ENCODE results near the gene ME1. TPM values are rescaled to one million over a fixed set of nuclear protein-coding genes. Genes with fewer than 3 reads are reported as not detected.

ME1 gene
- total RNA-seq, 1 experiment from 2014 or later, result 40.5 TPM

DNA sequence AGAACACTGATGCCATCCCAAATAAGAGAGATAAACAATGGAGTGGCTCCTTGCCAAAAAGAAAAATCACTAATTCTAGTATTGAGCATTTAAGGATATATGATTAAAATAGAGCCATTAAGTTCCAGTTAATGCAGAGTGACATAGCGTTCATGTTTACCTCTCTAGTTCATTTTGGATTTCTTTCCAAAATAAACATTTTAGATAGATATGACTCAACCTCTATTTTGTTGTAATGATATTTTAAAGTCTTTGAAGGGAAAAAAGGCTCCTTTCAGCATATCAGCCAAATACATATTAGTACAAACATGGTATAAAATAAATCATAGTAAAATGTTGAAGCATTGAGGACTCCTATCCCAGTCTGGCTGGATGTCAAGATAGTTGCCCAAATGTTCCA, 204.3 kb downstream of the ME1 start:
- POLR2A ChIA-PET, result no interaction called here
- peaks cover 0 to 10% of the 10 kb centered on the region in 2 experiments; a peak in 1 of 4 replicates for H3K4me1 ChIP-seq (ENCODE audit: control insufficient read depth in 1 of 2, insufficient read depth in 2 of 2, low read length in 2 of 2)
- no peak for DNase-seq (ENCODE audit: low read depth, low spot score)

More for the DNA sequence above, 204.3 kb downstream of the ME1 start:
- BruUV-seq (replicated peaks), result no TSS peak
- Histone ChIP-seq H4K20me1 (ENCODE audit: insufficient read depth) (no peaks in the 10 kb centered on the region), H3K36me3 (ENCODE audit: control insufficient read depth in 1 of 2, insufficient read depth in 2 of 2, low read length in 2 of 2) (peaks cover 0 to 2% of the 10 kb centered on the region in 2 experiments; a peak in 1 of 4 replicates), H3K4me2 (ENCODE audit: low read length) (no peak overlapping the region), H2AFZ (ENCODE audit: low read depth, low read length, poor library complexity, severe bottlenecking) (no peak overlapping the region), H3K27me3 (ENCODE audit: insufficient read depth, low read length) (no peaks in the 10 kb centered on the region), H3K79me2 (ENCODE audit: insufficient read depth, low read length) (no peaks in the 10 kb centered on the region), H3K27ac (ENCODE audit: low read depth, low read length) (no peak overlapping the region), H3K9me2 (ENCODE audit: insufficient read depth) (no peaks in the 10 kb centered on the region), H3K9me3 (ENCODE audit: control insufficient read depth in 1 of 2, insufficient read depth in 1 of 2, low read depth in 1 of 2, low read length in 2 of 2) (no peaks in the 10 kb centered on the region), H3K4me3 (replicated peaks in 1 of 2; ENCODE audit: low read depth in 1 of 2, low read length in 2 of 2) (no peak overlapping the region), H3K9ac (ENCODE audit: low read length) (no peak overlapping the region)
- TF ChIP-seq, protein P1, sequence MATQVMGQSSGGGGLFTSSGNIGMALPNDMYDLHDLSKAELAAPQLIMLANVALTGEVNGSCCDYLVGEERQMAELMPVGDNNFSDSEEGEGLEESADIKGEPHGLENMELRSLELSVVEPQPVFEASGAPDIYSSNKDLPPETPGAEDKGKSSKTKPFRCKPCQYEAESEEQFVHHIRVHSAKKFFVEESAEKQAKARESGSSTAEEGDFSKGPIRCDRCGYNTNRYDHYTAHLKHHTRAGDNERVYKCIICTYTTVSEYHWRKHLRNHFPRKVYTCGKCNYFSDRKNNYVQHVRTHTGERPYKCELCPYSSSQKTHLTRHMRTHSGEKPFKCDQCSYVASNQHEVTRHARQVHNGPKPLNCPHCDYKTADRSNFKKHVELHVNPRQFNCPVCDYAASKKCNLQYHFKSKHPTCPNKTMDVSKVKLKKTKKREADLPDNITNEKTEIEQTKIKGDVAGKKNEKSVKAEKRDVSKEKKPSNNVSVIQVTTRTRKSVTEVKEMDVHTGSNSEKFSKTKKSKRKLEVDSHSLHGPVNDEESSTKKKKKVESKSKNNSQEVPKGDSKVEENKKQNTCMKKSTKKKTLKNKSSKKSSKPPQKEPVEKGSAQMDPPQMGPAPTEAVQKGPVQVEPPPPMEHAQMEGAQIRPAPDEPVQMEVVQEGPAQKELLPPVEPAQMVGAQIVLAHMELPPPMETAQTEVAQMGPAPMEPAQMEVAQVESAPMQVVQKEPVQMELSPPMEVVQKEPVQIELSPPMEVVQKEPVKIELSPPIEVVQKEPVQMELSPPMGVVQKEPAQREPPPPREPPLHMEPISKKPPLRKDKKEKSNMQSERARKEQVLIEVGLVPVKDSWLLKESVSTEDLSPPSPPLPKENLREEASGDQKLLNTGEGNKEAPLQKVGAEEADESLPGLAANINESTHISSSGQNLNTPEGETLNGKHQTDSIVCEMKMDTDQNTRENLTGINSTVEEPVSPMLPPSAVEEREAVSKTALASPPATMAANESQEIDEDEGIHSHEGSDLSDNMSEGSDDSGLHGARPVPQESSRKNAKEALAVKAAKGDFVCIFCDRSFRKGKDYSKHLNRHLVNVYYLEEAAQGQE (IDR thresholded peaks at IDR 0.05; ENCODE audit: low read depth), result no peak
- TF ChIP-seq EZH2phosphoT487 (IDR thresholded peaks at IDR 0.05; ENCODE audit: borderline replicate concordance) (no peak), POLR2A (IDR thresholded peaks at IDR 0.05; ENCODE audit: borderline replicate concordance, extremely low read depth, insufficient read depth, insufficient read length) (no peak)
- intact Hi-C loops (cut with micrococcal nuclease), result no loop called here
- ATAC-seq, result no peak
- ChIA-PET RAD21 (ENCODE audit: low non-redundant PET in 1 of 2, low total read pairs in 2 of 2, uncharacterized antibody in 2 of 2, unreplicated experiment in 2 of 2) (no interaction called here), CTCF (interaction anchor here (0.8 kb wide), 1 partner anchor 286 kb away, joined by 3 read pairs; the partner anchor contains the start of gene PRSS35)
